NCI-H187 treated with DMSO at 0.1 percent for 48 hours (cell line): ENCODE results near the gene LRG1.
"Not testable (repeated sequence)": the region's sequence is repeated elsewhere in the genome, so short reads cannot be mapped to it uniquely, and the experiment has no call there.

Experiments
- DNase-seq: peaks from one replicate; lab custom pipeline; 2025; lab: John Stamatoyannopoulos, UW

LRG1 gene

GRCh38 chr19:4575267-4576015 is 35.6 kb upstream of the LRG1 start:
- DNase-seq, result no peak

- no peak for DNase-seq
These were observed 33.8 kb upstream of the LRG1 start for GRCh38 chr19:4573682-4574081.

GRCh38 chr19:4571305-4571917 is 31.6 kb upstream of the LRG1 start:
- DNase-seq, result no peak

GRCh38 chr19:4570916-4571304 is 31.1 kb upstream of the LRG1 start:
- DNase-seq, result no peak

DNA sequence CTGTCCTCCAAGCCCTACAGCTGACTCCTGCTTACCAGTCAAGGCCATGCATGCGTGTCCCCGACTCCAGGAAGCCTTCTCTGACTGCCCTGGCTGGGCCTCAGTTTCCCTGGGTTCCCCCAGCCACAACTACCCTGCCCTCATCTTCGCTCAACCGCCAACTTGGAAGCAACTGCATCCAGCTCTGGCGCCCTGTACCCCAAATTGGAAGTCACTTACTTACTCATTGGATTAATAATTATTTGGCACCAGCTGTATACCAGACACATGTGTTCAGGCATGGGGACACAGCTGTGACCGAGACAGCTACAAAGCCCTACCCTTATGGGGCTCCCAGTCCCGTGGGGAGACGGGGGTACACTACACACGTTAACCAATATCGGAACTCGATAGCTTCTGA is 30.6 kb upstream of the LRG1 start:
- no peak for DNase-seq

DNA sequence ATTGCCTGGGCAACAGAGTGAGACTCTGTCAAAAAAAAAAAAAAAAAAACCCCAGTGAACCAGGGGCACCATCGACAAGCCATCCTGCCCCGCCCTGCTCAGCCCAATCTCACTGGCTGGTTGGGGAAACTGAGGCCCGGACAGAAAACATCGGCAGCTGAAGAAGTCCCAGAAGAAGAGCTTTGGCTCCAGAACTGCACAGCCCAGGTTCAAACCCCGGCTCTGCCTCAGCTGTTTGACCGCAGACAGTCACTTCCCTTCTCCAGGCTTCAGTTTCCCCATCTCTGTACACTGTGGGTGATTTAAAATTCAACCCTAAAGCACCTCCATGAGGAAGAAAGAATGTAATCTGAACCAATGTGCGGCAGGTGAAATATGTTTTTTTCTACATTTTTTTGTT is 29.1 kb upstream of the LRG1 start:
- DNase-seq, result no peak

DNA sequence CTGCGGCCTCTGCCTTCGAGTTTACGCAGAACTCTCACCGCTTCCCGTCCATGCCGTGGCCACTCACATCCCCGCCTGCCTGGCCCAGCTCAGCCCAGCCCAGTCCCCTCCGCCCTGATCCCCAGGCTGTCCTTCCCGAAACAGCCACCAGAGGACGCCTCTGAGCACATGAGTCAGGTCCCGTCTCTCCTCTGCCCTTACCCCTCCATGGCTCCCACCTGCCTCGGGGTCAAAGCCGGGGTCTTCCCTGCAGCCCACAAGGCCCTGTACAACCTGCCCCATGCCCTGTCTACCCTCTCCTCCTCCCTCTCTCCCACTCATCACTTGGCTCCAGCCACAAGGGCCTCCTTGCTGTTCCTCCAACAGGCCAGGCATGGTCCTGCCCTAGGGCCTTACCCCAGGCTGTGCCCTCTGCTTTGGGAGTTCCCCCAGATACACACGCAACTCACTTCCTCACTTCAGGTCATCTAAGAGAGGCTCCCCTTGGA is 27.8 kb upstream of the LRG1 start:
- no peak for DNase-seq

- DNase-seq, result no peak
These were observed 26.7 kb upstream of the LRG1 start for GRCh38 chr19:4566402-4567051.

DNA sequence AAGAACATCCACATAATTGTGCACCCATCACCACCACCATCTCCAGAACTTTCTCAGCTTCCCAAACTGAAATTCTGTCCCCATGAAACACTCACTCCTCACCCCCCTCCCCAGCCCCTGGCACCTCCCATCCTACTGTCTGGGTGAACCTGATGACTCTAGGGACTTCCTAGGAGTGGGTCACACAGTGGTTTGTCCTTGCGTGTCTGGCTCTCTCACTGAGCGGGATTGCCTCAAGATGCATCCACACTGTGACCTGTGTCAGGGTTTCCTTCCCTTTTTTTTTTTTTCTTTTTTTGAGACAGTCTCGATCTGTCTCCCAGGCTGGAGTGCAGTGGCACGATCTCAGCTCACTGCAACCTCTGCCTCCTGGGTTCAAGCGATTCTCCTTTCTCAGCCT is 23.7 kb upstream of the LRG1 start:
- DNase-seq, result not testable (repeated sequence)

GRCh38 chr19:4562085-4562484 is 22.2 kb upstream of the LRG1 start:
- not testable (repeated sequence) for DNase-seq

DNA sequence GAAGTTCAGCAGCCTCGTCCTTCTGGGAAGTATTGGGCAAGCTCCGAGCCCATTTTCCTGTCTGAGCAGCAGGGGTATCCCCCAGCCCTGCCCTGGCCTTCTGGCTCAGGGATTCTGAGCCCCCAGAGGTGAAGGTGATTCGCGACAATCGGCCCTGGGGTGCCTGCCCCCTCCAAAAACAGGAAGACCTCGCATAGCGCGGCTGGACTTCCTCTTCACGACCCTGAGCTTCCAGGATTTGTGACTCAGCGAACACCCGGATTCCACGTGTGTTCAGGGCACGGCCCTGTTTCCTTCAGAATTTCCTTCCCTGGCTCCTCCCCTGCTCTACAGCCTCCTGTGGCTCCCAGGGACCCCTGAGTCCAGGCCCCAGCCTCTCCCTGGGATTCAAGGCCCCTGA is 19.7 kb upstream of the LRG1 start, which contains the start of gene SEMA6B:
TSS of gene SEMA6B (minus strand) at position 116 of the 400 bp plus-strand sequence. CDS start 1,227 bp downstream, outside the sequence.
- DNase-seq, result no peak

GRCh38 chr19:4557971-4558941 is 18.4 kb upstream of the LRG1 start:
- no peak for DNase-seq

- no peak for DNase-seq
These were observed 17.5 kb upstream of the LRG1 start for GRCh38 chr19:4557144-4557970.

DNA sequence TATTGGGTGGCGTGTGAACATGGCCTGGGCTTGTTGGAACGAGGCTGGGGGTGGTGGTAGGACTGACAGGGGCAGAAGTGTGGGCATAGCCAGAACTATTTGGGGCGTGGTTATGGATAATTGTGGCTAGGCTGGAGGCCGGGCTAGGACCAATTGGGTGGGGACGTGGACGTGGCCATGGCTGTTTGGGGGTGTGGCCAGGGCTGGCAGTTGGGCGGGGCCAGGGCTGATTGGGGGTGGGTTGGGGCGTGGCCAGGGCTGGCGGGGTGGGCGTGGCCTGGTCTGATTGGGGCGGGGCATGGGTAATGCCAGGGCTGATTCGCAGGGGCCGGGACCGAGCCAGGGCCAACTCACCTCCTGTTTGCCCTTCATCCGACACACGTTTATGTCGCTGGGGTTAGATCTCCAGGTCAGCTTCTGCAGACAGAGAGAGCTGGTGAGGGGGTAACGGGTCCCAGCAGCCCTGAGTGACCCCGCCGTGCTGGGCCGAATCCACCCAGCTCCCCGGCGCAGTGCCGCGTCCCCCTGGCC is 16.8 kb upstream of the LRG1 start:
- DNase-seq, result no peak

- DNase-seq, result no peak
These were observed 16.1 kb upstream of the LRG1 start for GRCh38 chr19:4555657-4556561.

DNA sequence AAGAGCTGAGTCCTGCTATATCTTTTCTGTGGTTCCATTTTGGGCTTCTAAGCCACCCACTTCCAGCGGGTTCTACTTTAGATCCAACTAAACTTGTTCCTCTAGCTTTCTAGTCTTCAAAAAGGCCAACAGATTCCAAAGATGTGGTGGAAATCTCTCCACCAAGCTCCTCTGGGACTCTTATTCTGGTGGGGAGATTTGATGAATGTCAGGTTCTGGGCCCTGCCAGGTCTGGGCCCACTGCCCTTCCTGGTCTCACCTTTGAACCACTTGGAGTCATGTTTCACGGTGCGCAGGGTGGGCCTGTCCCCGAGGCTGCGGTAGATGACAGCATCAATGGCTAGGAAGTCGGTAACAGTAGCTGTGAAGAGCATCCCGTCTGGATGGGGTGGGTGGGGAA is 14.9 kb upstream of the LRG1 start:
- DNase-seq, result no peak

DNA sequence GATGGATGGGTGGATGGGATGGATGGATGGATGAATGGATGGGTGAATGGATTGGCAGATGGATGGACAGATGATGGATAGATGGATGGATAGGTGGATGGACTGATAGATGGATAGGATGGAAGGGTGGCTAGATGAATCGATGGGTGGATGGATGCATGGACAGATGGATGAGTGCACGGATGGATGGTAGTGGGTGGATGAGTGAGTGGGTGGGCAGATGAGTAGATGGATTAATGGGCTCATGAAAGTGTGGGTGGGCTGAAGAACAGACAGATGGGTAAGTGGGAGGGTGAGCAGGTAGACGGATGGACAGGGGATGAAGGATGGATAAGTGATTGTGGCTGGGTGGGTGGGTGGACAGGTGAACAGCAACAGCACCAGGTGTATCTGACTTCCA is 13.9 kb upstream of the LRG1 start:
- no peak for DNase-seq

DNA sequence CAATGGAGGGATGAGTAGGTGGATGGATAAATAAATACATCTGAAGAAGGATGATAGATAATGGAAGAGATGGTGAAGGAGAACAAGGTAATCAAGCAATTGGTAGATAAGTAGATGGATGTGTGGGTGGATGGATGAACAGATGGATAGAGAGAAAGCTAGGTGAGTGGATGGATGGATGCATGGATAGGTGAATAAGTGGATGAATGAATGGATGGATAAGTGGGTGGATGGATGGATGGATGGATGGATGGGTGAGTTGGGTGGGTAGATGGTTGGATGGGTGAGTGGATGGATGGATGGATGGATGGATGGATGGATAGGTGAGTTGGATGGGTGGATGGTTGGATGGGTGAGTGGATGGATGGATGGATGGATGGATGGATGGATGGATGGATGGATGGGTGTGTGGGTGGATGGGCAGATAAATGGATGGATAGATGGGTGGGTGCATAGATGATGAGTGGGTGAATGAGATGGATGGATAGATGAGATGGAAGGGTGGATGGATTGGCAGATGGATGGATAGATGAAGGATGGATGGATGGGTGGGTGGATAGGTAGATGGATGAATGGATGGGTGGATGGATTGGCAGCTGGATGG is 13.4 kb upstream of the LRG1 start:
- no peak for DNase-seq

- DNase-seq, result no peak
These were observed 12.6 kb upstream of the LRG1 start for GRCh38 chr19:4552525-4552819.
